Measurements from ENCODE around the gene SERPINA6.

The SERPINA6 gene

GRCh38 chr14:94364964-94365363 lies 41.8 kb upstream of the SERPINA6 start:
- Histone ChIP-seq H3K4me1 (ENCODE audit: control insufficient read depth, insufficient read depth, low read length, poor library complexity, severe bottlenecking) (no peaks in the 10 kb centered on the region), H3K27ac (ENCODE audit: low read depth, low read length, severe bottlenecking) (no peak overlapping the region), H3K36me3 (ENCODE audit: control insufficient read depth, insufficient read depth, low read length) (no peaks in the 10 kb centered on the region), H3K9me3 (ENCODE audit: control insufficient read depth, low read length) (no peaks in the 10 kb centered on the region), H3K4me3 (ENCODE audit: extremely low read depth, insufficient read depth, low read length, poor library complexity, severe bottlenecking) (no peak overlapping the region)
- WGBS, 2 experiments (ENCODE audit: insufficient coverage in 2 of 2) = 65 to 74% methylated on average over 5 of the region's 5 CpGs

DNA sequence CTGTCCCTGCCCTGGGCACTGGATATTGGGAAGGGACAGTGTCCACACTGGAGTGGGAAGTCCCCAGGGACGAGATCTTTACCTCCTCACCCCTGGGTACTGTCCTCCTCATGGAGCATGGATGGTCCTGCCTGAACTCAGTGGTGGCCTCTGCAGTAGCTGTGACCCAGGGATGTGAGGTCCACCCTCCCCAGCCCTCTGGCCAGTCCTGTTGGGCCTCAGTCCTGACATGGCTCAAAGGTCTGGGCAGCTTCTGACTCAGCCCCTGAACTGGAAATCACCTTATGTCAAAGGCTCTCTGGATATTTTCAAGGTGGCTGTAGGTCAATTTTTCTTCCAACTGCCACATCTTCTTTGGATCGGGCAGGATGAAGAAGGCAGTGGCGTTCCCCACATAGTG lies 40.9 kb upstream of the SERPINA6 start:
- H3K4me1 ChIP-seq (ENCODE audit: control insufficient read depth, insufficient read depth, low read length, poor library complexity, severe bottlenecking) = no peaks in the 10 kb centered on the region
- WGBS, 2 experiments (ENCODE audit: insufficient coverage in 2 of 2) = 80 to 86% methylated on average over 1 to 2 of the region's 3 CpGs
- H3K9me3 ChIP-seq (ENCODE audit: control insufficient read depth, low read length) = no peaks in the 10 kb centered on the region
- no peak overlapping the region for H3K27ac ChIP-seq (ENCODE audit: low read depth, low read length, severe bottlenecking)
- H3K36me3 ChIP-seq (ENCODE audit: control insufficient read depth, insufficient read depth, low read length) = no peaks in the 10 kb centered on the region
- no peak overlapping the region for H3K4me3 ChIP-seq (ENCODE audit: extremely low read depth, insufficient read depth, low read length, poor library complexity, severe bottlenecking)

DNA sequence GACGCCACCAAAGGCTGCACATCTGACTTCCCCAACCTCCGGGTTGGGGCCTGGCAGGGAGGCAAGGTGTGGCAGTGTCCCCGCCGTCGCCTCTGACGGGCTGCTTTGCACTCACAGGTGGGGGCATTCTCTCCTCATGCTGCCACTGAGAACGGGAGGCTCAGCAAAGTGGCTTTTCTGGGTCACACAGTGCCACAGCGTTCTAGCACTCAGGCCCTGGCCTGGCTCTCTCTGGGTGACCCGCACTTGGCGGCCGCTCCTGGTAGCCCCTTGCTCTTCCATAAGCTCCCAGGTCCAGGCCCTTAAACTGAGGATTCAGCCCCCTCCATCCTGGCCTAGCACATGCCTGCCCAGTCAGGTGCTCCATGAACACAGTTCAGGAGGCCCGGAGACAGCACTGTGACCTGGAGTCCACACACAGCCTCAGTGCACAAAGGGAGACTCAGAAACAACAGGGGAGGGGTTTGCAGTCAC lies 40.1 kb upstream of the SERPINA6 start:
- Histone ChIP-seq H3K36me3 (ENCODE audit: control insufficient read depth, insufficient read depth, low read length) (no peaks in the 10 kb centered on the region), H3K27ac (ENCODE audit: low read depth, low read length, severe bottlenecking) (no peak overlapping the region), H3K9me3 (ENCODE audit: control insufficient read depth, low read length) (no peaks in the 10 kb centered on the region), H3K4me3 (ENCODE audit: extremely low read depth, insufficient read depth, low read length, poor library complexity, severe bottlenecking) (no peak overlapping the region), H3K4me1 (ENCODE audit: control insufficient read depth, insufficient read depth, low read length, poor library complexity, severe bottlenecking) (no peaks in the 10 kb centered on the region)
- 81 to 82% methylated on average over 11 to 12 of the region's 12 CpGs for WGBS, 2 experiments (ENCODE audit: insufficient coverage in 2 of 2)

GRCh38 chr14:94362614-94363133 lies 39.5 kb upstream of the SERPINA6 start:
- Histone ChIP-seq H3K4me3 (ENCODE audit: extremely low read depth, insufficient read depth, low read length, poor library complexity, severe bottlenecking) (no peak overlapping the region), H3K27ac (ENCODE audit: low read depth, low read length, severe bottlenecking) (no peak overlapping the region), H3K36me3 (ENCODE audit: control insufficient read depth, insufficient read depth, low read length) (no peaks in the 10 kb centered on the region), H3K9me3 (ENCODE audit: control insufficient read depth, low read length) (no peaks in the 10 kb centered on the region), H3K4me1 (ENCODE audit: control insufficient read depth, insufficient read depth, low read length, poor library complexity, severe bottlenecking) (no peaks in the 10 kb centered on the region)
- 91% methylated on average over 4 to 5 of the region's 8 CpGs for WGBS, 2 experiments (ENCODE audit: insufficient coverage in 2 of 2)

- Histone ChIP-seq H3K27ac (ENCODE audit: low read depth, low read length, severe bottlenecking) (no peak overlapping the region), H3K4me3 (ENCODE audit: extremely low read depth, insufficient read depth, low read length, poor library complexity, severe bottlenecking) (no peak overlapping the region), H3K9me3 (ENCODE audit: control insufficient read depth, low read length) (no peaks in the 10 kb centered on the region), H3K4me1 (ENCODE audit: control insufficient read depth, insufficient read depth, low read length, poor library complexity, severe bottlenecking) (no peaks in the 10 kb centered on the region), H3K36me3 (ENCODE audit: control insufficient read depth, insufficient read depth, low read length) (no peaks in the 10 kb centered on the region)
- WGBS, 2 experiments (ENCODE audit: insufficient coverage in 2 of 2) = 100% methylated on average over 2 of the region's 7 CpGs; no CpG with 5 or more reads in 1 of the 2 experiments
Measured at GRCh38 chr14:94361682-94362081, 38.5 kb upstream of the SERPINA6 start.

DNA sequence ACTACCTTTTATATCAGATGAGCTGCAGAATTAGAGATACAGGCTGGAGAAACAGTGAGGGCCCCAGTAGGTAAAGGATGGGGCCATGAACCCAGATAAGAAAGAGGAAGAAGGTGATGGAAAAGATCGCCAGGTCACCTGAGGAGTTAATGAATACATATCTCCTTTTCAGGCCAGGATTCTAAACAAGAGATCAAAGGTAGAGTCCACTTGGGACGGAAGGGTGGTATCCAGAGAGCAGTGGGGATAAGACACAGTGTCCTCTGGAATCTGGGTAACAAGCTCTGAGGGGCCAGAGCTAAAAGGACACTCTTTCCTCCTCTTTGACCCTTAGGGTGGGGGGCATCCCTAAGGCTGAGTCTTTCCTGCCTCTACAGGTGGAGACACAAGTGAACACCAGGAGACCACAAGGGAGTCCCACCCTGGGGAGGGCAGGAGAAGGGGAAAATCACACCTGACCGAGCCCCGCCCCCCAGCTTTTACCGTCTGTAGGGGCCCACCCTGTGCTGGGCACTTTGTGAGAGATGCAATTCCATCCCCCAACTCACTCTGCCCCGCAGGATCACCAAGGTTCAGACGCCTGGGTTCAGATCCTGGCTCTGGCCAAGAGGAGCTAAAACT lies 37.9 kb upstream of the SERPINA6 start:
- Histone ChIP-seq H3K27ac (ENCODE audit: low read depth, low read length, severe bottlenecking) (no peak overlapping the region), H3K36me3 (ENCODE audit: control insufficient read depth, insufficient read depth, low read length) (no peaks in the 10 kb centered on the region), H3K4me1 (ENCODE audit: control insufficient read depth, insufficient read depth, low read length, poor library complexity, severe bottlenecking) (no peaks in the 10 kb centered on the region), H3K9me3 (ENCODE audit: control insufficient read depth, low read length) (no peaks in the 10 kb centered on the region), H3K4me3 (ENCODE audit: extremely low read depth, insufficient read depth, low read length, poor library complexity, severe bottlenecking) (no peak overlapping the region)
- 78 to 83% methylated on average over 1 to 2 of the region's 7 CpGs for WGBS, 2 experiments (ENCODE audit: insufficient coverage in 2 of 2)

- Histone ChIP-seq H3K4me1 (ENCODE audit: control insufficient read depth, insufficient read depth, low read length, poor library complexity, severe bottlenecking) (no peaks in the 10 kb centered on the region), H3K9me3 (ENCODE audit: control insufficient read depth, low read length) (no peaks in the 10 kb centered on the region), H3K27ac (ENCODE audit: low read depth, low read length, severe bottlenecking) (no peak overlapping the region), H3K4me3 (ENCODE audit: extremely low read depth, insufficient read depth, low read length, poor library complexity, severe bottlenecking) (no peak overlapping the region), H3K36me3 (ENCODE audit: control insufficient read depth, insufficient read depth, low read length) (no peaks in the 10 kb centered on the region)
- no CpG with 5 or more reads among the region's 1 CpG for WGBS, 2 experiments (ENCODE audit: insufficient coverage in 2 of 2)
Measured at GRCh38 chr14:94357166-94357565, 34.0 kb upstream of the SERPINA6 start.

DNA sequence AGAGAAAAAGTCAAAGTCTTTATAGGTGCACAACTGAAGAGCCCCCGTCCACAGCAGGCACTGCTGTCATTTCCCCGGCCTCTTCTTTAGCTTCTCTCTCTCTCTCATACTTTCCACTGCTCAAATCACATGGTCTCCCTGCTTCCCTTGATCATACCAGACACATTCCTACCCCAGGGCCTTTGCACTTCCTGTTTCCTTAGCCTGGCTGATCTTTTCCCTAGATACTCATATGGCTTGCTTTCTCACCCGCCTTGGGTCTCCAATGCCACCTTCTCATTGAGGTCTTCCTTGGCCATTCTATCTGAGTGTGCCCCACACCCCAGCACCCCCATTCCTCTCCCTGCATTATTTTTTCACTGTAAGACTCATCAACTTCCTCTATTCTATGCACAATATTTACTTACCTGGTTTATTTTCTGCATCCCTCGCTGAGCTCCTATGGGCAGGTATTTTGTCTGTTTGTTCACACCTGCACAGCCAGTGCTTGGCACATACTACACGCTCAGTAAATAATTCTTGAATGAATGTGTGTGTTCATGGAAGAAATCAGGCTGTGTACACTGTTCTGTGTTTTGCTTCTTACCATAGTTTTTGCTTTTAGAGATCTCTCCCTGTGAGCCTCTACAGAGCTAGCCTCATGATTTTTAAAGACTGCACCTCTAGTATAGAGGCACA lies 33.4 kb upstream of the SERPINA6 start:
- WGBS, 2 experiments (ENCODE audit: insufficient coverage in 2 of 2) = 90 to 91% methylated on average over 4 of the region's 5 CpGs
- H3K4me1 ChIP-seq (ENCODE audit: control insufficient read depth, insufficient read depth, low read length, poor library complexity, severe bottlenecking) = no peaks in the 10 kb centered on the region
- H3K36me3 ChIP-seq (ENCODE audit: control insufficient read depth, insufficient read depth, low read length) = no peaks in the 10 kb centered on the region
- H3K27ac ChIP-seq (ENCODE audit: low read depth, low read length, severe bottlenecking) = no peak overlapping the region
- no peak overlapping the region for H3K4me3 ChIP-seq (ENCODE audit: extremely low read depth, insufficient read depth, low read length, poor library complexity, severe bottlenecking)
- H3K9me3 ChIP-seq (ENCODE audit: control insufficient read depth, low read length) = no peaks in the 10 kb centered on the region

GRCh38 chr14:94355191-94355794 lies 32.2 kb upstream of the SERPINA6 start:
- WGBS, 2 experiments (ENCODE audit: insufficient coverage in 2 of 2) = 23 to 53% methylated on average over 6 to 7 of the region's 15 CpGs
- H3K36me3 ChIP-seq (ENCODE audit: control insufficient read depth, insufficient read depth, low read length) = no peaks in the 10 kb centered on the region
- no peak overlapping the region for H3K4me3 ChIP-seq (ENCODE audit: extremely low read depth, insufficient read depth, low read length, poor library complexity, severe bottlenecking)
- H3K4me1 ChIP-seq (ENCODE audit: control insufficient read depth, insufficient read depth, low read length, poor library complexity, severe bottlenecking) = no peaks in the 10 kb centered on the region
- no peaks in the 10 kb centered on the region for H3K9me3 ChIP-seq (ENCODE audit: control insufficient read depth, low read length)
- no peak overlapping the region for H3K27ac ChIP-seq (ENCODE audit: low read depth, low read length, severe bottlenecking)

DNA sequence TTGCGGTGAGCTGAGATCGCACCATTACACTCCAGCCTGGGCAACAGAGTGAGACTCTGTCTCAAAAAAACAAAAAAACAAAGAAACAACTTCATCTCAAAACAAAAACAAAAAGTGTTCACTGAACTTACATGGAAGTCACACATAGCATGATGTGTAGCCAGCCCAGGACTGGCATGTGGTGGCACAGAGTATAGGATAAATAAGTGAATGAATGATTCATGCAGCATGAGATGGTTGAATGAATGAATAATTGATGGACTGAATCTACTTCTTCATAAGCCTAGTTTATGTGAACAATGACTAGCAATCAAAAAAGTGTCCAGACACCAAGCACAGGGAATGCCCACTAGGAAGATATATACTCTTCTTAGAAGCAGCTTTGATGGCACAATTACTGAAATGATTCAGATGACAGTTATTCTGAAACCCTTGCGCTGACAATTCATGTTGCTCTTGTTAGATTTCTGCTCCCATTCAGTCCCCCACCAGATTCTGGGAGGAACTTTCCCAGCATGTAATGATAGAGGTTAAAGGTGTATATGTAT lies 31.6 kb upstream of the SERPINA6 start:
- WGBS, 2 experiments (ENCODE audit: insufficient coverage in 2 of 2) = 100% methylated on average over 1 of the region's 3 CpGs; no CpG with 5 or more reads in 1 of the 2 experiments
- H3K4me1 ChIP-seq (ENCODE audit: control insufficient read depth, insufficient read depth, low read length, poor library complexity, severe bottlenecking) = no peaks in the 10 kb centered on the region

More for the DNA sequence above, 31.6 kb upstream of the SERPINA6 start:
- Histone ChIP-seq H3K36me3 (ENCODE audit: control insufficient read depth, insufficient read depth, low read length) (no peaks in the 10 kb centered on the region), H3K27ac (ENCODE audit: low read depth, low read length, severe bottlenecking) (no peak overlapping the region), H3K4me3 (ENCODE audit: extremely low read depth, insufficient read depth, low read length, poor library complexity, severe bottlenecking) (no peak overlapping the region), H3K9me3 (ENCODE audit: control insufficient read depth, low read length) (no peaks in the 10 kb centered on the region)

All from mesodermal cell (in vitro differentiated cells).